Measurements from ENCODE around the gene GALNT16.

GALNT16 gene

DNA sequence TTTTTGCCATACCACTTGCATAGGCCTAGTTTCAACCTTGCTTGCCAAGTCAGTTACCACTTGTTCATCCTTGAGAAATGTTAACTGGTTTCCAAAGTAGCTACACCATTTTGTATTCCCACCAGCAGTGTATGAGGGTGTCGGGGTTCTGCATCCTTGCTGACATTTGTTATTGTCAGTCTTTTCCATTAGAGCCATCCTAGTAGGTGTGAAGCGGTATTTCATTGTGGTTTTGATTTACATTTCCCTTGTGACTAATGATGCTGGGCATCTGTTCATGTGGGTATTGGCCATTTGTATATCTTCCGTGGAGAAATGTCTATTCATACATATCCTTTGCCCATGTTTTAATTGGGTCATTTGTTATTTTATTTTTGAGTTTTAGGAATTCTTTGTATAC lies 27.6 kb upstream of the GALNT16 start:
- Histone ChIP-seq H3K27ac (ENCODE audit: insufficient read depth in 1 of 2, low read depth in 1 of 2, low read length in 2 of 2, poor library complexity in 1 of 2, severe bottlenecking in 2 of 2) (no peak overlapping the region), H3K27me3 (replicated peaks in 2 of 5; ENCODE audit: control insufficient read depth in 4 of 5, insufficient read depth in 5 of 5, low read length in 4 of 5) (no peaks in the 10 kb centered on the region), H3K4me1 (ENCODE audit: control extremely low read depth in 1 of 4, control insufficient read depth in 4 of 4, insufficient read depth in 4 of 4, low read length in 3 of 4) (no peaks in the 10 kb centered on the region), H3K36me3 (ENCODE audit: control insufficient read depth in 4 of 4, insufficient read depth in 4 of 4, low read length in 3 of 4) (peaks cover 12 to 58% (median 35%) of the 10 kb centered on the region in 4 experiments), H3K4me3 (ENCODE audit: control insufficient read depth in 1 of 7, extremely low read depth in 1 of 7, insufficient read depth in 4 of 7, low read depth in 2 of 7, low read length in 6 of 7) (no peak overlapping the region), H3K9me3 (ENCODE audit: control extremely low read depth in 1 of 5, control insufficient read depth in 4 of 5, insufficient read depth in 2 of 5, low read depth in 1 of 5, low read length in 4 of 5) (no peaks in the 10 kb centered on the region)
- no peak for DNase-seq
- ChIA-PET CTCF (interaction anchor here (1.2 kb wide), 1 partner anchor 14 kb away, joined by 4 read pairs; no protein-coding TSS in a partner anchor), POLR2A (no interaction called here)
- 100% methylated on average over 1 of the region's 3 CpGs for WGBS (ENCODE audit: insufficient coverage)

DNA sequence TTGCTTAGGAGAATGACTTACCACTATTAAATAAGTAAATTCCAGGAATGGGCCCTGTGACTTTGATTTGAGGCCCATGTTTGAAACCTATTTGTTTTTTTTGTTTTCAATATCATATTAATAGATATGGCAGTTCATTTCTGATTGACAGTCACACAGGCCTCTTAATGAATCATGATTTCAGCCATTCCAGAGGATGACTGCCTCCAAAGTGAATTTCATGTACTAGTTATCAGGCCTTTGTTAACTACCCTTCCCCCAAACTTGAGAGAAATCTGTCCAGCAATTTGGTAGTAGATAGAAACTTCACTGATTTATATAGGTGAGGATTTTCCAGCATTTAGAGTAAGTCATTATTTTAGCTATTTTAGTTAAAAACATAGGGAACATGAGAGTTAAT lies 25.9 kb upstream of the GALNT16 start:
- ChIA-PET POLR2A (interaction anchor here (0.6 kb wide), 1 partner anchor 118 kb away, joined by 4 read pairs; no protein-coding TSS in a partner anchor), CTCF (no interaction called here)

DNA sequence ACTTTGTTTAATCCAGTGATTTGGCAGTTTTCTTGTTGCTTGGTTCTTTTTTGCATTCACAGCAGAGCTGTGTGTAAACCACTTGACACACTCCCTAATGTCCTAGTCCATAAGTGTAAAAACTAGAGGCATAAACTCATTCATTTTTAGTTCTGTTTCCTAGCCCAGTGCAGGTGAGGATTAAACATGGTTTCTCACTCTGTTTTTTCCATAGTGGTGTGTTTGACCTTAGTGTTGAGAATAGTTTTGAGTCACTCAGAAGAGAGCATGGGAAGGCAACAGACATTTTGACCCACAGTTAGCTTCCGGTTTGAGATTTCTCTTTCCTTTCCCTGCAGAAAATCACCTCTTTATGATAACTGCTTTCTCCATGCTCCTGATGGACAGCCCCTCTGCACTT lies 24.2 kb upstream of the GALNT16 start:
- Histone ChIP-seq H3K27ac (ENCODE audit: insufficient read depth in 1 of 2, low read depth in 1 of 2, low read length in 2 of 2, poor library complexity in 1 of 2, severe bottlenecking in 2 of 2) (no peak overlapping the region), H3K4me1 (ENCODE audit: control extremely low read depth in 1 of 4, control insufficient read depth in 4 of 4, insufficient read depth in 4 of 4, low read length in 3 of 4) (no peaks in the 10 kb centered on the region), H3K4me3 (ENCODE audit: control insufficient read depth in 1 of 7, extremely low read depth in 1 of 7, insufficient read depth in 4 of 7, low read depth in 2 of 7, low read length in 6 of 7) (no peak overlapping the region), H3K27me3 (replicated peaks in 2 of 5; ENCODE audit: control insufficient read depth in 4 of 5, insufficient read depth in 5 of 5, low read length in 4 of 5) (no peaks in the 10 kb centered on the region), H3K9me3 (ENCODE audit: control extremely low read depth in 1 of 5, control insufficient read depth in 4 of 5, insufficient read depth in 2 of 5, low read depth in 1 of 5, low read length in 4 of 5) (no peaks in the 10 kb centered on the region), H3K36me3 (ENCODE audit: control insufficient read depth in 4 of 4, insufficient read depth in 4 of 4, low read length in 3 of 4) (peaks cover 12 to 68% (median 48%) of the 10 kb centered on the region in 4 experiments)
- CTCF ChIA-PET, result interaction anchor here (1.0 to 1.2 kb wide), 3 partner anchors 9 to 37 kb away, joined by 3 to 4 read pairs (median 3); no protein-coding TSS in a partner anchor
- no peak for DNase-seq
- 100% methylated on average over 1 of the region's 1 CpG for whole genome bisulfite sequencing (ENCODE audit: insufficient coverage)
- POLR2A ChIA-PET, result no interaction called here

More for the DNA sequence above, 25.9 kb upstream of the GALNT16 start:
- H3K27me3 ChIP-seq (replicated peaks in 2 of 5; ENCODE audit: control insufficient read depth in 4 of 5, insufficient read depth in 5 of 5, low read length in 4 of 5), result no peaks in the 10 kb centered on the region
- peaks cover 17 to 67% (median 44%) of the 10 kb centered on the region in 4 experiments for H3K36me3 ChIP-seq (ENCODE audit: control insufficient read depth in 4 of 4, insufficient read depth in 4 of 4, low read length in 3 of 4)
- no peak overlapping the region for H3K27ac ChIP-seq (ENCODE audit: insufficient read depth in 1 of 2, low read depth in 1 of 2, low read length in 2 of 2, poor library complexity in 1 of 2, severe bottlenecking in 2 of 2)
- no peak overlapping the region for H3K4me3 ChIP-seq (ENCODE audit: control insufficient read depth in 1 of 7, extremely low read depth in 1 of 7, insufficient read depth in 4 of 7, low read depth in 2 of 7, low read length in 6 of 7)
- H3K9me3 ChIP-seq (ENCODE audit: control extremely low read depth in 1 of 5, control insufficient read depth in 4 of 5, insufficient read depth in 2 of 5, low read depth in 1 of 5, low read length in 4 of 5), result no peaks in the 10 kb centered on the region
- DNase-seq, result no peak
- H3K4me1 ChIP-seq (ENCODE audit: control extremely low read depth in 1 of 4, control insufficient read depth in 4 of 4, insufficient read depth in 4 of 4, low read length in 3 of 4), result no peaks in the 10 kb centered on the region

DNA sequence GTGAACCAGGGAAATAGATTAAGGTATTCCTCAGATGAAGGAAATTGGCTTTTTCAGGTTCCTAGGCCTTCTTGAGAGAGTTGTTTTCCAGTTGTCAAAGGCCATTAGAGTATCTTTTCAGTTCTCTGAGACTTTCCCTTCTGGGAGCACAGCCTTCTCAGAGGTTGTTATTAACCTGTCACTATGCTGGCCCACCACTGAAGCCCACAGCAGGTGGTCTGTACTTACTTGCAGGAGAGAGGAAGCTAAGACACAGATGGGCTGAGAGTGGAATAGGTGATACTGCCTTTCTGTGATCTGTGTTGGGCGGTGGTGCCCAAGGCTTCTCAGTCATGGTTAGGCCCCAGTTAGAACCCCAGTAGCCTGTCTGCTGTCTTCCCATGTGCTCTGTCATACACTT lies 22.8 kb upstream of the GALNT16 start:
- no peak for DNase-seq
- H3K9me3 ChIP-seq (ENCODE audit: control extremely low read depth in 1 of 5, control insufficient read depth in 4 of 5, insufficient read depth in 2 of 5, low read depth in 1 of 5, low read length in 4 of 5), result no peaks in the 10 kb centered on the region
- WGBS (ENCODE audit: insufficient coverage), result 100% methylated on average over 1 of the region's 1 CpG
- H3K36me3 ChIP-seq (ENCODE audit: control insufficient read depth in 4 of 4, insufficient read depth in 4 of 4, low read length in 3 of 4), result peaks cover 17 to 70% (median 50%) of the 10 kb centered on the region in 4 experiments
- H3K27ac ChIP-seq (ENCODE audit: insufficient read depth in 1 of 2, low read depth in 1 of 2, low read length in 2 of 2, poor library complexity in 1 of 2, severe bottlenecking in 2 of 2), result no peak overlapping the region
- CTCF ChIA-PET, result interaction anchor here (1.0 to 1.2 kb wide), 2 partner anchors 60 to 223 kb away, joined by 3 read pairs; no protein-coding TSS in a partner anchor
- no peaks in the 10 kb centered on the region for H3K27me3 ChIP-seq (replicated peaks in 2 of 5; ENCODE audit: control insufficient read depth in 4 of 5, insufficient read depth in 5 of 5, low read length in 4 of 5)
- no peaks in the 10 kb centered on the region for H3K4me1 ChIP-seq (ENCODE audit: control extremely low read depth in 1 of 4, control insufficient read depth in 4 of 4, insufficient read depth in 4 of 4, low read length in 3 of 4)
- POLR2A ChIA-PET, result no interaction called here
- H3K4me3 ChIP-seq (ENCODE audit: control insufficient read depth in 1 of 7, extremely low read depth in 1 of 7, insufficient read depth in 4 of 7, low read depth in 2 of 7, low read length in 6 of 7), result no peak overlapping the region

DNA sequence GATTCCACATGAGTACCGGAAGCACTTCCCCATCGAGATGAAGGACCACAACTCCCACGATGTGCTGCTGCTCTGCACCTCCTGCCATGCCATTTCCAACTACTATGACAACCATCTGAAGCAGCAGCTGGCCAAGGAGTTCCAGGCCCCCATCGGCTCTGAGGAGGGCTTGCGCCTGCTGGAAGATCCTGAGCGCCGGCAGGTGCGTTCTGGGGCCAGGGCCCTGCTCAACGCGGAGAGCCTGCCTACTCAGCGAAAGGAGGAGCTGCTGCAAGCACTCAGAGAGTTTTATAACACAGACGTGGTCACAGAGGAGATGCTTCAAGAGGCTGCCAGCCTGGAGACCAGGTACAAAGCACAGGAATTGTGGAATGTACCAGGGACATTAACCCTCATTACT lies 22.4 kb upstream of the GALNT16 start:
- ChIA-PET CTCF (no interaction called here), POLR2A (no interaction called here)
- no peak for DNase-seq
- Histone ChIP-seq H3K36me3 (ENCODE audit: control insufficient read depth in 4 of 4, insufficient read depth in 4 of 4, low read length in 3 of 4) (peaks cover 17 to 69% (median 50%) of the 10 kb centered on the region in 4 experiments), H3K27me3 (replicated peaks in 2 of 5; ENCODE audit: control insufficient read depth in 4 of 5, insufficient read depth in 5 of 5, low read length in 4 of 5) (no peaks in the 10 kb centered on the region), H3K4me1 (ENCODE audit: control extremely low read depth in 1 of 4, control insufficient read depth in 4 of 4, insufficient read depth in 4 of 4, low read length in 3 of 4) (no peaks in the 10 kb centered on the region), H3K4me3 (ENCODE audit: control insufficient read depth in 1 of 7, extremely low read depth in 1 of 7, insufficient read depth in 4 of 7, low read depth in 2 of 7, low read length in 6 of 7) (no peak overlapping the region), H3K27ac (ENCODE audit: insufficient read depth in 1 of 2, low read depth in 1 of 2, low read length in 2 of 2, poor library complexity in 1 of 2, severe bottlenecking in 2 of 2) (no peak overlapping the region), H3K9me3 (ENCODE audit: control extremely low read depth in 1 of 5, control insufficient read depth in 4 of 5, insufficient read depth in 2 of 5, low read depth in 1 of 5, low read length in 4 of 5) (no peaks in the 10 kb centered on the region)
- WGBS (ENCODE audit: insufficient coverage), result 95% methylated on average over 10 of the region's 12 CpGs

DNA sequence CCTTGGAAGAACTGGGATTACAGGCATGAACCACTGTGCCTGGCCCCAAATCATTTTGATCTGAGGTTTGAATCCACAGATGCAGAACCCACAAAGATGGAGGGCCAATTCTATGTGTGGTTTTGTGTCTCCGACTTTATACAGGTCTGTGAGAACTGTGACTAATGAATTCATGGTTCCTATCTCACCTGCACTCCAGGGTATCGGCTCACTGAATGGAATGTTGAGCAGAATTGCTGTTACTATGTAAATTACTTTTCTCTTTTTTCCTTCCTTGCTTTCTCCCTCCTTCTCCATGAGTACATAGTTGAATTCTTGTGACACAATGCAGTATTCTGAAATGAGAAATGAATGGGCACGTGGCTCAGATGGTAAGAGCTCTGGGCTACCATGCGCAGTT lies 21.1 kb upstream of the GALNT16 start:
- H3K27me3 ChIP-seq (replicated peaks in 2 of 5; ENCODE audit: control insufficient read depth in 4 of 5, insufficient read depth in 5 of 5, low read length in 4 of 5), result no peaks in the 10 kb centered on the region
- H3K9me3 ChIP-seq (ENCODE audit: control extremely low read depth in 1 of 5, control insufficient read depth in 4 of 5, insufficient read depth in 2 of 5, low read depth in 1 of 5, low read length in 4 of 5), result no peaks in the 10 kb centered on the region
- H3K36me3 ChIP-seq (ENCODE audit: control insufficient read depth in 4 of 4, insufficient read depth in 4 of 4, low read length in 3 of 4), result peaks cover 15 to 69% (median 50%) of the 10 kb centered on the region in 4 experiments
- no peak for DNase-seq
- H3K4me1 ChIP-seq (ENCODE audit: control extremely low read depth in 1 of 4, control insufficient read depth in 4 of 4, insufficient read depth in 4 of 4, low read length in 3 of 4), result no peaks in the 10 kb centered on the region
- ChIA-PET CTCF (interaction anchor here (1.0 to 4.8 kb wide), 2 partner anchors 11 to 54 kb away, joined by 3 to 29 read pairs; no protein-coding TSS in a partner anchor), POLR2A (no interaction called here)
- no peak overlapping the region for H3K27ac ChIP-seq (ENCODE audit: insufficient read depth in 1 of 2, low read depth in 1 of 2, low read length in 2 of 2, poor library complexity in 1 of 2, severe bottlenecking in 2 of 2)
- no CpG with 5 or more reads among the region's 4 CpGs for WGBS (ENCODE audit: insufficient coverage)
- no peak overlapping the region for H3K4me3 ChIP-seq (ENCODE audit: control insufficient read depth in 1 of 7, extremely low read depth in 1 of 7, insufficient read depth in 4 of 7, low read depth in 2 of 7, low read length in 6 of 7)

DNA sequence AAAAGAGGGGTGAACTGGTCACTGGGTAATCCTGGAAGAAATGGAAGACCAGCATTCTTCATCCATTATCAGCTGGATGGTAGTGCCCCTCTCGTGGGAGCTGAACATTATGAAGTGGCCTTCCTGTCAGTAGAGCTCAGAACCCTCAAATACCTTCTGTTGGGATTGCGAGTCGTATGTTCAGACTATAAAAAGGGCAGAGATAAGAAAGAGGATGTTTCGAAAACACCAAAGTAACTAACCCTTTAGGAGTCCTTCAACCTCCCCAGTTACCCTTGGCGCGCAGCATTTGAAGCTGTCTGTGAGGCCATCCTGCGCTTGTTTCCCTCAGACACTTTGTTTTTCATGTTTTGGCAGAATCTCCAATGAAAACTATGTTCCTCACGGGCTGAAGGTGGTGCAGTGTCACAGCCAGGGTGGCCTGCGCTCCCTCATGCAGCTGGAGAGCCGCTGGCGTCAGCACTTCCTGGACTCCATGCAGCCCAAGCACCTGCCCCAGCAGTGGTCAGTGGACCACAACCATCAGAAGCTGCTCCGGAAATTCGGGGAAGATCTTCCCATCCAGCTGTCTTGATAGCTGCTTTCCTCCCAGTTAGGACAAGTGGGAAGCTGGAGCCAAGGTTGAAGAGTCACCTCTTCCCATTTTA lies 19.3 kb upstream of the GALNT16 start:
- POLR2A ChIA-PET, result interaction anchor here (0.6 kb wide), 1 partner anchor 236 kb away, joined by 5 read pairs; no protein-coding TSS in a partner anchor
- no peak overlapping the region for H3K27ac ChIP-seq (ENCODE audit: insufficient read depth in 1 of 2, low read depth in 1 of 2, low read length in 2 of 2, poor library complexity in 1 of 2, severe bottlenecking in 2 of 2)
- no peaks in the 10 kb centered on the region for H3K4me1 ChIP-seq (ENCODE audit: control extremely low read depth in 1 of 4, control insufficient read depth in 4 of 4, insufficient read depth in 4 of 4, low read length in 3 of 4)
- no peak overlapping the region for H3K4me3 ChIP-seq (ENCODE audit: control insufficient read depth in 1 of 7, extremely low read depth in 1 of 7, insufficient read depth in 4 of 7, low read depth in 2 of 7, low read length in 6 of 7)
- H3K9me3 ChIP-seq (ENCODE audit: control extremely low read depth in 1 of 5, control insufficient read depth in 4 of 5, insufficient read depth in 2 of 5, low read depth in 1 of 5, low read length in 4 of 5), result no peaks in the 10 kb centered on the region
- no peaks in the 10 kb centered on the region for H3K27me3 ChIP-seq (replicated peaks in 2 of 5; ENCODE audit: control insufficient read depth in 4 of 5, insufficient read depth in 5 of 5, low read length in 4 of 5)
- CTCF ChIA-PET, result interaction anchor here (0.7 to 4.8 kb wide), 6 partner anchors 13 to 222 kb away, joined by 3 to 29 read pairs (median 3); no protein-coding TSS in a partner anchor
- DNase-seq, result no peak
- WGBS (ENCODE audit: insufficient coverage), result 93% methylated on average over 13 of the region's 13 CpGs
- H3K36me3 ChIP-seq (ENCODE audit: control insufficient read depth in 4 of 4, insufficient read depth in 4 of 4, low read length in 3 of 4), result peaks cover 15 to 59% (median 44%) of the 10 kb centered on the region in 4 experiments
